Muscle layer of duodenum (tissue), 2 donors: Measurements from ENCODE around the gene PCDHA1.
"Not testable (repeated sequence)": the region's sequence is repeated elsewhere in the genome, so short reads cannot be mapped to it uniquely, and the experiment has no call there.

Source experiments
- H3K27ac ChIP-seq: one replicate; pipeline ENCODE4 v1.7.0; 2013; ENCODE audit warnings: mild to moderate bottlenecking, low read length
- H3K27me3 ChIP-seq: one replicate; pipeline ENCODE4 v1.7.0; 2013; ENCODE audit warnings: low read depth, mild to moderate bottlenecking, control low read depth, low read length
- H3K36me3 ChIP-seq, 2 donors: one replicate each; pipeline ENCODE4 v1.7.0; 2013; ENCODE audit warnings: low read length in 2 of 2, control low read depth in 1 of 2, mild to moderate bottlenecking in 1 of 2; ENCODE audit not compliant: insufficient read depth in 2 of 2, control insufficient read depth in 1 of 2
- H3K4me1 ChIP-seq, 2 donors: one replicate each; pipeline ENCODE4 v1.7.0; 2013; ENCODE audit warnings: low read length in 2 of 2, mild to moderate bottlenecking in 2 of 2, control low read depth in 1 of 2, moderate library complexity in 1 of 2; ENCODE audit not compliant: insufficient read depth in 2 of 2, control insufficient read depth in 1 of 2
- H3K4me3 ChIP-seq, 2 donors: one replicate each; pipeline ENCODE4 v1.7.0; 2013; ENCODE audit warnings: low read length in 2 of 2, low read depth in 1 of 2, mild to moderate bottlenecking in 1 of 2
- H3K9me3 ChIP-seq, 2 donors: one replicate each; pipeline ENCODE4 v1.7.0; 2013; ENCODE audit warnings: low read length in 2 of 2, control low read depth in 1 of 2, mild to moderate bottlenecking in 1 of 2; ENCODE audit not compliant: control insufficient read depth in 1 of 2
- donor health status: healthy.

PCDHA1 gene

DNA sequence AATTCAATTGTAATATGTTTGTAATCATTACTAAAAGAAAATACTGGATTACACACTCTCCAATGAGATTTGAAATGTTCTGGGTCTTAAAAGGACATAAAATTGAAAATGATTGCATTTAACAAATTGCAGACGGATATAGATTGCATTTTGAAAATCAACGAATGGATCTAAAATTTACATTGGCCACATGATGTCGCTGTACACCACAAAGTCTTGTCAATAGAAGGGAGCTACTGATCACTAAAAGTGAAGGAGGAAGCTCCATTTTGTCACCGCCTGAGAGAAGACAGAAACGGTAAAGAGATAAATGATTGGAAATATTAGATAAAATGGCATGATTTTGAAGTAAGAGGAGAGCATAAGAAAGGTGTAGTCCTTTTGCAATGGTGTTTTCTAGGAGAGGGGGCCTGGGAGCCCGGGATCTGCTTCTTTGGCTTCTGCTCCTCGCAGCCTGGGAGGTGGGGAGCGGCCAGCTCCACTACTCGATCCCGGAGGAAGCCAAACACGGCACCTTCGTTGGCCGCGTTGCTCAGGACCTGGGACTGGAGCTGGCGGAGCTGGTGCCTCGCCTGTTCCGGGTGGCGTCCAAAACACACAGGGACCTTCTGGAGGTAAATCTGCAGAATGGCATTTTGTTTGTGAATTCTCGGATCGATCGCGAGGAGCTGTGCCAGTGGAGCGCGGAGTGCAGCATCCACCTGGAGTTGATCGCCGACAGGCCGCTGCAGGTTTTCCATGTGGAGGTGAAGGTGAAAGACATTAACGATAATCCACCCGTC, at the start of gene PCDHA1:
Gene PCDHA1 (plus strand): TSS at position 236 of the 782 bp plus-strand sequence.
- peaks cover 21 to 61% of the 10 kb centered on the region in 2 donors for H3K9me3 ChIP-seq
- H3K27me3 ChIP-seq, result no peaks in the 10 kb centered on the region

GRCh38 chr5:140737486-140737885, 48.5 kb upstream of the PCDHA1 start:
- no peaks in the 10 kb centered on the region for H3K36me3 ChIP-seq
- H3K4me3 ChIP-seq, result no peak overlapping the region
- no peak overlapping the region for H3K27ac ChIP-seq
- peaks cover 0 to 7% of the 10 kb centered on the region in 2 donors for H3K9me3 ChIP-seq
- no peaks in the 10 kb centered on the region for H3K4me1 ChIP-seq
- H3K27me3 ChIP-seq, result no peaks in the 10 kb centered on the region

More for the DNA sequence above, at the start of gene PCDHA1:
- H3K4me1 ChIP-seq, result no peaks in the 10 kb centered on the region
- H3K27ac ChIP-seq, result no peak within 1 kb of the TSS
- H3K4me3 ChIP-seq, result peak within 1 kb of the TSS in 1 of 2 donors; percentile 42
- H3K36me3 ChIP-seq, result peaks cover 0 to 4% of the 10 kb centered on the region in 2 donors

DNA sequence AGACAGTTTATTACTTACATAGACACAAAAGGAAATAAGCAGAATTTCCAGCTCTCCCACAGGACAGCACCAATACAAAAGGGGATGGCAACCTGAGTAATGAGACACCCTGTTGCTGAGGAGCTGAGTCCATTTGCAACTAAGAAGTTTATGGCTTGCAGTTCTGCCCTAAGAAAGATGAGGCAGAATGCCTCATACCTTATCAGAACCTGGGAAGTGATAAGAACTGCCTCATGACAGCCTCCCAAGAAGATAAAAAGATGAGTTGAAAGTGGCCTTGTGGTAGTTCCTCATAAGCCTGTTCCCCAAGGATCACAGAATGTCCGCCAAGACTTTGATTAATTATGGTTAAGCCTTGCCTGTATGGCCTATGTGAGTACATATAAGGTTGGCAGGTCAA, 44.0 kb upstream of the PCDHA1 start:
- no peaks in the 10 kb centered on the region for H3K27me3 ChIP-seq
- no peaks in the 10 kb centered on the region for H3K4me1 ChIP-seq
- no peak overlapping the region for H3K27ac ChIP-seq
- H3K36me3 ChIP-seq, result no peaks in the 10 kb centered on the region
- no peak overlapping the region for H3K4me3 ChIP-seq
- peaks cover 0 to 15% of the 10 kb centered on the region in 2 donors for H3K9me3 ChIP-seq

DNA sequence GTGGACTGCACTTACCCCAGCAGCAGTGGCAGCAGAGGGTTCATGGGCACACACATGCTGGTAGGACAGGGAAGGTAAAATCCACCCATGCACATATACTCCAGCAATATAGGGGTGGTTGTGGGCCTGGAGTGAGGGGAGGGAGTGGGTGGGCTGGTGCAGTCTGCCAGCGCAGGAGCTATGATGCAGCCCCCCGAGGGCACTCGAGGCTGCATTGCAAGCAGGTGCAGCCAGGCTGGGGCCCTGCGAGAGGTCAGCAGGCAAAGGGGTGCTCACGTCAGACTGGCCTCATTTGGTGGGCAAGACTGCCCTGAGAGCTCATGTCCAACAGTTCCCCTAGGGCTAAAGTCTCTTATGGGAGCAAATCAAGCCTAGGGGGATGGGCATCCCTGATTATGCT, 32.4 kb upstream of the PCDHA1 start:
- Histone ChIP-seq H3K36me3 (no peaks in the 10 kb centered on the region), H3K9me3 (peaks cover 11 to 40% of the 10 kb centered on the region in 2 donors)

GRCh38 chr5:140764177-140764973, 21.6 kb upstream of the PCDHA1 start:
- Histone ChIP-seq H3K4me1 (no peaks in the 10 kb centered on the region), H3K27me3 (no peaks in the 10 kb centered on the region), H3K9me3 (peaks cover 47 to 84% of the 10 kb centered on the region in 2 donors), H3K36me3 (no peaks in the 10 kb centered on the region), H3K4me3 (peak overlapping the region in 1 of 2 donors; percentile 35), H3K27ac (no peak overlapping the region)

More for the DNA sequence above, 32.4 kb upstream of the PCDHA1 start:
- Histone ChIP-seq H3K27me3 (no peaks in the 10 kb centered on the region), H3K4me3 (peak overlapping the region in 1 of 2 donors; percentile 28), H3K27ac (no peak overlapping the region), H3K4me1 (no peaks in the 10 kb centered on the region)

DNA sequence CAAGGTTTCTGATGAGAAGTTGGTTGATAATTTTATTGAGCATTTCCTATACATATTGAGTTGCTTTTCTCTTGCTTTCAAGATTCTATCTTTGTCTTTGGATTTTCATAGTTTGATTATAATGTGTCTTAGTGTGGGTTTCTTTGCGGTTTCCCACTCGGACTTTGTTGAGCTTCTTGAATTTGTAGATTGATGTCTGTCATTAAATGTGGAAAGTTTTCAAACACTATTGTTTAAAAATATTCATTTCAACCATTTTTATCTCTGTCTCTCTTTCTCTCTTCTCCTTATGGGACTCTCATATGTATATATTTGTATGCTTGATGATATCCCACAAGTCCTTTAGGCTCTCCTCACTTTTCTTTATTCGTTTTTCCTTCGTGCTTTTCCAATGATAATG, 18.5 kb upstream of the PCDHA1 start:
- Histone ChIP-seq H3K4me3 (peak overlapping the region in 1 of 2 donors; percentile 19), H3K36me3 (no peaks in the 10 kb centered on the region), H3K27me3 (no peaks in the 10 kb centered on the region), H3K27ac (no peak overlapping the region), H3K4me1 (no peaks in the 10 kb centered on the region), H3K9me3 (peaks cover 48 to 83% of the 10 kb centered on the region in 2 donors)

DNA sequence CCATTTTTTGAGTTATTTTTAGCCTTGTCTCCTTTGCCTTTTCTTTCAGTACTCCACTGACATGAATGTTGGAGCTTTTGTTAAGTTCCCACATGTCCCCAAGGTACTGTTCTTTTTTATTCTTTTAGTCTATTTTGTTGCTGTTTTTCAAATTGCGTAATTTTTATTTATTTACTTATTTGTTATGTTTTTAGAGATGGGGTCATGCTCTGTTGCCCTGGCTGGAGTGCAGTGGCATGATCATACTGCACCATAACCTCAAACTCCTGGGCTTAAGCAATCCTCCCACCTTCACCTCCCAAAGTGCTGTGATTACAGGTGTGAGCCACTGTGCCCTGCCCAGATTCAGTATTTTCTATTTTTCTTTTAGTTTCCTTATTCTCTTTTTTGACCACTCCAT, 5.4 kb upstream of the PCDHA1 start:
- no peak overlapping the region for H3K27ac ChIP-seq
- H3K4me1 ChIP-seq, result no peaks in the 10 kb centered on the region
- H3K27me3 ChIP-seq, result no peaks in the 10 kb centered on the region
- peaks cover 0 to 4% of the 10 kb centered on the region in 2 donors for H3K36me3 ChIP-seq
- no peak overlapping the region for H3K4me3 ChIP-seq
- H3K9me3 ChIP-seq, result peaks cover 10 to 68% of the 10 kb centered on the region in 2 donors

GRCh38 chr5:140787422-140787821, 1.5 kb downstream of the PCDHA1 start:
- not testable (repeated sequence) for H3K36me3 ChIP-seq, H3K27me3 ChIP-seq, H3K27ac ChIP-seq, H3K4me1 ChIP-seq
- Histone ChIP-seq H3K9me3 (peaks cover 21 to 58% of the 10 kb centered on the region in 2 donors), H3K4me3 (peak overlapping the region in 1 of 2 donors; percentile 42)

GRCh38 chr5:140787849-140788504, 2.0 kb downstream of the PCDHA1 start:
- Histone ChIP-seq H3K9me3 (peaks cover 26 to 60% of the 10 kb centered on the region in 2 donors), H3K4me3 (peak overlapping the region in 1 of 2 donors; percentile 42)
- H3K27ac ChIP-seq, H3K36me3 ChIP-seq, H3K27me3 ChIP-seq, H3K4me1 ChIP-seq: not testable (repeated sequence)

DNA sequence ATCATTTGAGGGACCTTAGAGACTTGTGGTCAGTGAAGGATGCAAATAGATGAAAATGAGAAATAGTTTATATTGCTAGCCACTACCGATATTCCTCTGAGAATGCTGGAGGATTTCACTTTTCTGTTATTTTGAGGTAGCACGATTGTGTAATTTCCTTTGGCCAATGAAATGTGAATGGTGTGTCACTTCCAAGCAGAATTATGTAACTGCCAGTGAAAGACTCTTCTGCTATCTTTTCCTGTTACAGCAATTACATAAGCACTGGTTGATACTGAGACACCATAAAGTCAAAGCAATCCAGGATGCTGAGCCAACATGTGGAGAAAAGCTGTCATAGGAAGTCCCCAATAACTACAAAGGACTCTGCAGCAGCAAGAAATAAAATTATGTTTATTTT, 5.1 kb downstream of the PCDHA1 start:
- Histone ChIP-seq H3K4me1 (no peaks in the 10 kb centered on the region), H3K36me3 (no peaks in the 10 kb centered on the region), H3K4me3 (no peak overlapping the region), H3K27ac (no peak overlapping the region), H3K27me3 (no peaks in the 10 kb centered on the region), H3K9me3 (peaks cover 38 to 61% of the 10 kb centered on the region in 2 donors)
